Motor neuron (in vitro differentiated cells): ENCODE measurements around the gene GGT7. TPM values are rescaled to one million over a fixed set of nuclear protein-coding genes. Genes with fewer than 3 reads are reported as not detected.
"Not testable (repeated sequence)": the region's sequence is repeated elsewhere in the genome, so short reads cannot be mapped to it uniquely, and the experiment has no call there.

Experiments used
- ATAC-seq, 8 experiments: fragments of 200-7000 bp; cut with Tn5 transposase; replicated peaks in 6 of 8; 2 replicates each; pipeline ENCODE4 v1.8.0; 2021; ENCODE audit warnings: mild to moderate bottlenecking in 8 of 8, moderate library complexity in 8 of 8
- H3K27ac ChIP-seq, 2 donors: fragments of 250-450 bp; sonication (Bioruptor Pico); 2 replicates each; pipeline ENCODE4 v1.9.0; 2021; ENCODE audit warnings: antibody characterized with exemption in 2 of 2, mild to moderate bottlenecking in 2 of 2, moderate library complexity in 1 of 2
- H3K4me1 ChIP-seq, 2 donors: fragments of 250-450 bp; sonication (Bioruptor Pico); replicated peaks in 1 of 2; 2 replicates each; pipeline ENCODE4 v1.6.1; 2021; ENCODE audit warnings: antibody characterized with exemption in 2 of 2, mild to moderate bottlenecking in 2 of 2, moderate library complexity in 1 of 2
- H3K4me3 ChIP-seq, 5 donors: fragments of 250-450 bp; sonication (Bioruptor Pico); 2 replicates each; pipeline ENCODE4 v1.9.0; 2021; ENCODE audit warnings: antibody characterized with exemption in 5 of 5, mild to moderate bottlenecking in 5 of 5, moderate library complexity in 4 of 5
- WGBS, 10 experiments: fragments of 450-650 bp; shearing (Covaris generic); methylation state at CpG; one replicate each; pipeline ENCODE4 v1.0.0; 2022; 5-methylcytosine and 5-hydroxymethylcytosine counted together
- in situ Hi-C, 9 experiments: fragments of 400-800 bp; cut with MboI; loops; one replicate each; pipeline ENCODE4 v1.15.0; 2021; ENCODE audit warnings: low sequenced_read_pairs in 9 of 9, low pct_unique_long_range_greater_than_20kb in 2 of 9; ENCODE audit not compliant: unreplicated experiment in 9 of 9
- total RNA-seq, 8 experiments: library from RNA; unstranded; fragments of 300-600 nt; gene quantifications; 2 replicates each; pipeline versions ENCODE4 v1.2.3 to v1.2.4, GENCODE V29; 2022

GGT7 gene
- total RNA-seq, 8 experiments from 2014 or later, result 8.3 to 29.5 (median 23.2) TPM

DNA sequence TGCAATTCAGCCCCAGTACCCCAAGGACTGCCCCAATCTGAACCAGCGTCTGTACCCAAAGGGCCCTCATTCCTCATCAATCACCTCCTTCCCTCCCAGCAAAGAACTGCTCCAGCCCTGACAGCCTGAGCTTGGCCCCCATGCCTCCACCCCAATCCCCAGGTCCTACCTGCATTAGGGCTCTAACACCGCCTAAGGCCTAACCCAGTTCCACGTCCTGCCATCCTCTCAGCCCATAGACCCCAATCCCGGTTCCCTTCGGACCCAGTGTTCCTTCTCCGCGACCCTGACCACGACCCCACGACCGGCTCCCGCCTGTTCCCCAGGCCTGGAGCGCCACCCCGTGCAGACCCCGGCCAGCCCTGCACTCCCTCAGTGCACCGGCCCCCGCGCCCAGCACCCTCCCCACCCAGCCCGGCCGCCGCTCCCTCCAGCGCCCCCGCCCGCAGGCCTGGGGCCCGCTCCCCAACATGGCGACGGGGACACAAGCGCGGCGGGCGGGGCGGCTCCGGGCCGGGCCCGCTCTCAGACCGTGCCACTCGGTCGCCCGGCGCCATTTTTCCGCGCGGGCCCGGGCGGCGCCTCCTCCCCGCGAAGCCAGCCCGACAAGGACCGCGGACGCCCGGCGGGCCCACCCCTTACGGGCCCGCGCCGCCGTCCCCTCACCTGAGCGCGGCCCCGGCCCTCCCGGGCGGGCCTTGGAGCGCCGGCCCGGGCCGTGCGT, 47.7 kb downstream of the GGT7 start:
- 0% methylated on average over 1 to 2 of the region's 68 CpGs; no CpG with 5 or more reads in 7 of the 10 experiments for WGBS, 10 experiments
- Histone ChIP-seq H3K4me3 (peak overlapping the region; percentile 83 to 99 (median 94)), H3K27ac (peak overlapping the region; percentile 97 to 99), H3K4me1 (peaks cover 0 to 3% of the 10 kb centered on the region in 2 donors)
- peak; percentile 82 to 91 (median 88) for ATAC-seq
- in situ Hi-C loops, result loop anchor here in 1 of 9 experiments (25.0 kb wide), 1 partner anchor 387 kb away; no protein-coding TSS in a partner anchor

DNA sequence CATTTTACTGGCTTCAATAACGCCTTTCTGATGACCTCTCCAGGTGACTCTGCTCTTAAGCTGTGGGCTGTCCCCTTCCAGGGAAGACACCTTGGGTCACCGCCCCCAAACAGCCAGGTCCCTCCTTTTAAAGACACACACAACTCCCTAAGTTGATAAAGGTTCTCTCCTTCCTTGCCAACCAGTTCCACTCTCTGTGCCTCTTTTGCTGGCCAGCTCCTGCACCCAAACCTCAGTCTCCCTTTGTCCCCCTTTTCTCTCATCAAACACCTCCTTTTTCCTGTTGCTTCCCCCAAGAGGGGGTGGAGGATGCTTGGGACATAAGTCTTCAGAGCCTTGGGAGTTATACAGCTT, 48.2 kb downstream of the GGT7 start:
- Histone ChIP-seq H3K4me1 (peaks cover 0 to 3% of the 10 kb centered on the region in 2 donors), H3K27ac (peak overlapping the region; percentile 97 to 99), H3K4me3 (peak overlapping the region; percentile 83 to 99 (median 94))
- 0 to 36% (median 0%) methylated on average over 1 to 2 of the region's 2 CpGs; no CpG with 5 or more reads in 4 of the 10 experiments for WGBS, 10 experiments
- peak; percentile 6 to 41 (median 20) for ATAC-seq
- in situ Hi-C loops, result no loop called here

DNA sequence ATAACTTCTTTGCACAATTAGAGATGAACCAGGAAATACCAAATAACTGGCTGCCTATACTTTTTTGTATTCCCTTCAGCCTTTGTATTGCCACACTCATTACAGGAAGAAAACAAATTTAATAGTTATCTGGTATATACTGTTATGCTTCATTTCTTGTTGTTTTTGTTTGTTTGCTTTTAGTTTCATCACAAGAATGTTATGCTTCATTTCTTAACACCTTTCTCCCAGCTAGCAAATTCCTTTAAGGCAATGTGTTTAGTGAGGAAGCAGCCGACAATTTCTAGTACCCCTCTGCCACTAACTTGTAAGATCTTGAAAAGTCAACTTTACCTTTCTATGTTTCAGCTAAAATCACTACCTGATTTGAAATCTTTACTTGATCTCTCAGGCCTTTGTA, 48.6 kb downstream of the GGT7 start:
- no peak overlapping the region for H3K27ac ChIP-seq
- ATAC-seq, result no peak
- H3K4me1 ChIP-seq, result peaks cover 0 to 3% of the 10 kb centered on the region in 2 donors
- in situ Hi-C loops, result no loop called here
- 0 to 83% (median 42%) methylated on average over 1 of the region's 1 CpG; no CpG with 5 or more reads in 5 of the 10 experiments for WGBS, 10 experiments
- peak overlapping the region; percentile 83 to 99 (median 94) for H3K4me3 ChIP-seq

DNA sequence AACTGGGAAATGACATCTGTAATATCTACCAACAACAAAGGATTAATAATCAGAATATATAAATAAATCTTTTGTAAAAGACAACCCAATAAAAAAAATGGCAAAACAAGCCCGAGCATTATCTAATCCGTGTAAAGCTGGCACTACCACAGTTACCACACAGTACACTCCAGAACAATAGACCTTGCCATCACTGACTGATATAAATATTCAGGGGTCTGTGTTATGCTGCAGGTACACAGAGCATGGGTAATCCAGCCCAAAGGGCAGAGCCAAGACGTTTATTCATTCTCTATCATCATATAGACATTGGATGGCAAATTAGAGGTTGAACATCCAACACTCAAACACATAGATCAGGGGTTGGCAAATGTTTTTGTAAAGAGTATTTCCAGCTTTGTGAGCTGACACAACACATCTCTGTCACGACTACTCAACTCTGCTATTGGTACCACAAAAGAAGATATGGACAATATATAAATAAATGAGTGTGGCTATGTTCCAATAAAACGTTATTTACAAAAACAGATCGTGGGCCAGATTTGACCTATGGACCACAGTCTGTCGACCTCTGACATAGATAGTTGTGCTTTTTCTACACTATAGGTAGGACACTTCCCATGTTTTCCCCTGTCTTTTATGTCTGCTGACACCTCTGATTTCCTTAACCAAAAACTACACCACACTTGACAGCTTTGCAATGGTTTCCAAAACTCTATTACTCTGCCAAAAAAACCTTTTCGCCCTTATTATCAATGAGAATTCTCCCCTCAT, 51.7 kb downstream of the GGT7 start:
- WGBS, 10 experiments, result 67 to 96% (median 72%) methylated on average over 2 to 8 of the region's 8 CpGs; no CpG with 5 or more reads in 1 of the 10 experiments
- in situ Hi-C loops, result no loop called here
- ATAC-seq, result no peak
- Histone ChIP-seq H3K4me3 (no peak overlapping the region), H3K4me1 (peaks cover 5% of the 10 kb centered on the region in 2 donors), H3K27ac (no peak overlapping the region)

DNA sequence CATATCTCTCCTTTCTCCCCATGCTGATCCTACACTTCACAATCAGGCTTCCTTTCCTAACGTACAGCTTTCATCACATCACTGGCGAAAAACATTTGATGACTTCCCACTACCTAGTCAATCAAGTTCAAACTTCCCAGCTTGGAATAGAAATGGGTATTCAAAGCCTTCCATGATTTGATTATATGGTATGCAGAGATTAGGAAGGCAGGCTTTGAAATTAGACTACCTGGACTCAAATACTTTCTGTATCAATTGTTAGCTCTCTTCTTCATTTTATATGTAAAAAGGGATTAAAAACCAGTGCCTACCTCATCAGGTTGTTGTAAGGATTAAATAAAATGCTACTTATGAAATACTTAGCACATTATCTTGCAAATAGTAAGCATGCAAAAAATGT, 54.9 kb downstream of the GGT7 start:
- Histone ChIP-seq H3K27ac (no peak overlapping the region), H3K4me1 (peaks cover 5 to 8% of the 10 kb centered on the region in 2 donors), H3K4me3 (no peak overlapping the region)
- WGBS, 10 experiments, result 50 to 100% (median 69%) methylated on average over 1 to 2 of the region's 2 CpGs; no CpG with 5 or more reads in 3 of the 10 experiments
- in situ Hi-C loops, result no loop called here
- ATAC-seq, result no peak

DNA sequence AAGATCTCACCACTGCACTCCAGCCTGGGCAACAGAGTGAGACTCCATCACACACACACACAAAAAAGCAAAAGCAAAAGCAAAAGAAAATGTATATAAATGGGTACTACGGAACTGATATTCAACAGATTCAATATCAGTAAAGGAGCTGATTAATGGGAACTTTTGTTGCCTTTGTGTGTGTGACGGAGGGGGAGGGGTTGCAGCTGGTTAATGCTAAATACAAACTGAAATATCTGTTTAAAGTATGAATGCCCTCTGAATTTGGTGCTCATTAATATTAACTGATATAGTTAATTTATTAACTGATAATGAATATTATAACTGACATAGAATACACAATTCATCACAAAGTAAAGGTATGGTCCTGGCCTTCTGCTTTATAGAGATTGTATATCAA, 55.6 kb downstream of the GGT7 start:
- in situ Hi-C loops, result no loop called here
- 0 to 100% (median 83%) methylated on average over 1 to 2 of the region's 2 CpGs; no CpG with 5 or more reads in 3 of the 10 experiments for WGBS, 10 experiments
- Histone ChIP-seq H3K4me3 (no peak overlapping the region), H3K27ac (no peak overlapping the region), H3K4me1 (peaks cover 5 to 8% of the 10 kb centered on the region in 2 donors)
- no peak for ATAC-seq

DNA sequence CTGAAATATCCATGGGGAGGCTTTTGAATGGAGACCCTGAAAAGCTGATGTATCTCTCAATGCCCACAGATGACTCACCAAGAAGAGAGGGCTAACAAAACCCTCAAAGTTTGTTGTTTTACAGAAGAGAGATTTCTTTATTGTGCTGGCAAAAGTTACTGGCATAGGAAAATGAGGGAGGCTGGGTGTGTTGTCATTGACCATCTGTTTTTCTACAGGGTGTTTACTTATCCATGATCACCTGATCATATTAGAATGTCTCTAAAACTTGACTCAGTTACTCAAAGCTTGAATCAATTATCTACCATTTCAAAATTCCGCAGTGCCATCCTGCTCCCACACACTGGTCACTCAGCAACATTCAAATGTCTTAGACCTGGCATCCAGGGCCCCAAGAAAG, 57.0 kb downstream of the GGT7 start:
- peak in 3 of 8 experiments; percentile 31 to 67 (median 35) for ATAC-seq
- Histone ChIP-seq H3K27ac (no peak overlapping the region), H3K4me3 (no peak overlapping the region), H3K4me1 (peaks cover 5 to 8% of the 10 kb centered on the region in 2 donors)
- in situ Hi-C loops, result no loop called here
- 0 to 100% (median 83%) methylated on average over 1 of the region's 1 CpG; no CpG with 5 or more reads in 1 of the 10 experiments for WGBS, 10 experiments

DNA sequence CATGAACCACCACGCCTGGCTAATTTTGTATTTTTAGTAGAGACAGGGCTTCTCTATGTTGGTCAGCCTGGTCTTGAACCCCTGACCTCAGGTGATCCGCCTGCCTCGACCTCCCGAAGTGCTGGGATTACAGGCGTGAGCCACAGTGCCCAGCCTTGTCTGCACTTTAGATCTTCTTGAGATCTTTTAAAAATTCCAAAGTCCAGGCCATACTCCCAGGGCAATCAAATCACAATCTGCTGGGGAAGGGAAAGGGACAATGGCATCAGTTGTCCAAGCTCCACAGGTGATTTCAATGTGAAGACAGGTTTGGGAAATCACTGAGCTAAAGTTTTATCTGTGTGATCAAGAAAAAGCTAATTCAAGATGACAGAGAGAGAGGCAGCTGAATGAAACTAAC, 64.1 kb downstream of the GGT7 start:
- Histone ChIP-seq H3K4me3 (no peak overlapping the region), H3K4me1 (no peaks in the 10 kb centered on the region), H3K27ac (no peak overlapping the region)
- in situ Hi-C loops, result no loop called here
- no peak for ATAC-seq
- 93 to 100% (median 100%) methylated on average over 1 to 5 of the region's 5 CpGs; no CpG with 5 or more reads in 4 of the 10 experiments for WGBS, 10 experiments

DNA sequence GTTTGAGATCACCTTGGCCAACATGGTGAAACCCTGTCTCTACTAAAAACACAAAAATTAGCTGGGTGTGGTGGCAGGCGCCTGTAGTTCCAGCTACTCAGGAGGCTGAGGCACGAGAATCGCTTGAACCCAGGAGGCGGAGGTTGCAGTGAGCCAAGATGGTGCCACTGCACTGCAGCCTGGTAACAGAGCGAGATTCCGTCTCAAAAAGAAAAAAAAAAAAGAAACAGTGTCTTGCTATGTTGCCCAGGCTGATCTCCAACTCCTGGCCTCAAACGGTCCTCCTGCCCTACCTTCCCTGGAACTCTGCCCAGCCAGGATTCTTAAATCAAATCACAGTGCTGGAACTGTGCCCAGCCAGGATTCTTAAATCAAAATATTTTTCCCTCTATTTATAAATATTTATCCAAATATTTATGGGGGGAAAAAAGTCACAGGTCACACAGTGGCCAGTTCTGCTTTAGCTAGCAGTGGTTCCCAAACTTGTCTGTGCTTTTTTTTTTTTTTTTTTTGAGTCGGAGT, 64.7 kb downstream of the GGT7 start:
- ATAC-seq, in situ Hi-C loops, H3K27ac ChIP-seq, H3K4me3 ChIP-seq, H3K4me1 ChIP-seq: not testable (repeated sequence)
- WGBS, 10 experiments, result 83 to 100% (median 92%) methylated on average over 2 to 4 of the region's 8 CpGs; no CpG with 5 or more reads in 4 of the 10 experiments

DNA sequence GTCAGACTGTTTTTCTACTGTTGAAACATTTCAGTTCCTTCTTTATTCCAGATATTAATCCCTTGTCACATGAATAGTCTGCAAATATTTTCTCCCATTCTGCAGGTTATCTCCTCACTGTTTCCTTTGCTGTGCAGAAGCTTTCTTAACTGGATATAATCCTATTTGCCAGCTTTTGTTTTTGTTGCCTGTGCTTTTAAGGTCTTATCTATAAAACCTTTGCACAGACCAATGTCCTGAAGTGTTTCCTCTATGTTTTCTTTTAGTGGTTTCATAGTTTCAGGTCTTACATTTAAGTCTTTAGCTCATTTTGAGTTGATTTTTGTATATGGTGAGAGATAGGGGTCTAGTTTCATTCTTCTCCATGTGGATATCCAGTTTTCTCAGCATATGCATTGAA, 66.4 kb downstream of the GGT7 start:
- Histone ChIP-seq H3K4me3 (no peak overlapping the region), H3K27ac (no peak overlapping the region), H3K4me1 (no peaks in the 10 kb centered on the region)
- no peak for ATAC-seq
- in situ Hi-C loops, result no loop called here

DNA sequence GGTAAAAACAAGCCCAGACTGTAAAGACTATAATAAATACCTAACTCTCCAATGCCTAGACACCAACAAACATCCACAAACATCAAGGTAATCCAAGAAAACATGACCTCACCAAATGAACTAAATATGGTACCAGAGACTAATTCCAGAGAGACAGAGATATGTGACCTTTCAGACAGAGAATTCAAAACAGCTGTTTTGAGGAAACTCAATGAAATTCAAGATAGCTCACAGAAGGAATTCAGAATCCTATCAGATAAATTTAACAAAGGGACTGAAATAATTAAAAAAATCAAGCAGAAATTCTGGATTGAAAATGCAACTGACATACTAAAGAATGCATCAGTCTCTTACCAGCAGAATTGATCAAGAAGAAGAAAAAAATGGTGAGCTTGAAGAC, 73.8 kb downstream of the GGT7 start:
- no peaks in the 10 kb centered on the region for H3K4me1 ChIP-seq
- H3K27ac ChIP-seq, result no peak overlapping the region
- no peak for ATAC-seq
- in situ Hi-C loops, result no loop called here
- H3K4me3 ChIP-seq, result no peak overlapping the region

DNA sequence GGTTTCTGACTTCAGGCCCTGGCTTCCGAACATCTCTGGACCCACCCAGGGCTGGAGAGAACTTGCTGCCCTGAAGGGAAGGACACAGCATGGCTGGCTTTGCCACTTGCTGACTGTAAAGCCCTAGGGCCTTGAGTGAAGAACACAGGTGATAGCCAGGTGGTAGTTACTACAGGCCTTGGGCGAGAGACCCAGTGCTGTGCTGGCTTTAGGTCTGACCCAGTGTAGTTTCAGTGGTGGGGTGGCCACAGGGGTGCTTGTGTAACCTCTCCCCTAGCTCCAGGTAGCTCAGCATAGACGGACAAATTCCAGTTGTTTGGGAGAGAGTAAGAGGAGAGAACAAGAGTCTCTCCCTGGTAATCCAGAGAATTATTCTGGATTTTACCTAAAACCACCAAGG, 74.3 kb downstream of the GGT7 start:
- no peak for ATAC-seq
- in situ Hi-C loops, result no loop called here
- H3K4me1 ChIP-seq, result no peaks in the 10 kb centered on the region
- H3K27ac ChIP-seq, result no peak overlapping the region
- 40 to 100% (median 71%) methylated on average over 1 to 3 of the region's 3 CpGs; no CpG with 5 or more reads in 3 of the 10 experiments for WGBS, 10 experiments
- no peak overlapping the region for H3K4me3 ChIP-seq
